OCI-M2 (cell line): ENCODE results near the gene PRR33.
"Not testable (repeated sequence)": the region's sequence is repeated elsewhere in the genome, so short reads cannot be mapped to it uniquely, and the experiment has no call there.

Experiments
- DNase-seq: peaks from one replicate; lab custom pipeline; 2025; ENCODE audit not compliant: unreplicated experiment; lab: John Stamatoyannopoulos, UW

The PRR33 gene

GRCh38 chr11:1889941-1890855, 1.5 kb downstream of the PRR33 start:
- no peak for DNase-seq

- DNase-seq, result no peak
Observed at GRCh38 chr11:1889224-1889930, 2.3 kb downstream of the PRR33 start.

- DNase-seq, result no peak
Observed at GRCh38 chr11:1888811-1889210, 2.9 kb downstream of the PRR33 start.

- DNase-seq, result no peak
Observed at GRCh38 chr11:1888347-1888753, 3.3 kb downstream of the PRR33 start.

- no peak for DNase-seq
Observed at GRCh38 chr11:1887451-1888346, 4.0 kb downstream of the PRR33 start.

GRCh38 chr11:1886551-1886950, 5.1 kb downstream of the PRR33 start:
- DNase-seq, result not testable (repeated sequence)

- DNase-seq, result no peak
Observed at GRCh38 chr11:1884303-1884700, 7.4 kb downstream of the PRR33 start.

- no peak for DNase-seq
Observed at GRCh38 chr11:1883346-1884302, 8.1 kb downstream of the PRR33 start.

GRCh38 chr11:1882265-1883238, 9.1 kb downstream of the PRR33 start:
- DNase-seq, result peak; percentile 6

GRCh38 chr11:1881442-1882264, 10.0 kb downstream of the PRR33 start:
- no peak for DNase-seq

GRCh38 chr11:1880746-1881441, 10.8 kb downstream of the PRR33 start:
- no peak for DNase-seq

GRCh38 chr11:1879941-1880720, 11.6 kb downstream of the PRR33 start:
- no peak for DNase-seq

GRCh38 chr11:1879342-1879940, 12.3 kb downstream of the PRR33 start:
- no peak for DNase-seq

GRCh38 chr11:1878137-1879031, 13.3 kb downstream of the PRR33 start:
- no peak for DNase-seq
